ENCODE results near the gene ASIC3.

The ASIC3 gene

DNA sequence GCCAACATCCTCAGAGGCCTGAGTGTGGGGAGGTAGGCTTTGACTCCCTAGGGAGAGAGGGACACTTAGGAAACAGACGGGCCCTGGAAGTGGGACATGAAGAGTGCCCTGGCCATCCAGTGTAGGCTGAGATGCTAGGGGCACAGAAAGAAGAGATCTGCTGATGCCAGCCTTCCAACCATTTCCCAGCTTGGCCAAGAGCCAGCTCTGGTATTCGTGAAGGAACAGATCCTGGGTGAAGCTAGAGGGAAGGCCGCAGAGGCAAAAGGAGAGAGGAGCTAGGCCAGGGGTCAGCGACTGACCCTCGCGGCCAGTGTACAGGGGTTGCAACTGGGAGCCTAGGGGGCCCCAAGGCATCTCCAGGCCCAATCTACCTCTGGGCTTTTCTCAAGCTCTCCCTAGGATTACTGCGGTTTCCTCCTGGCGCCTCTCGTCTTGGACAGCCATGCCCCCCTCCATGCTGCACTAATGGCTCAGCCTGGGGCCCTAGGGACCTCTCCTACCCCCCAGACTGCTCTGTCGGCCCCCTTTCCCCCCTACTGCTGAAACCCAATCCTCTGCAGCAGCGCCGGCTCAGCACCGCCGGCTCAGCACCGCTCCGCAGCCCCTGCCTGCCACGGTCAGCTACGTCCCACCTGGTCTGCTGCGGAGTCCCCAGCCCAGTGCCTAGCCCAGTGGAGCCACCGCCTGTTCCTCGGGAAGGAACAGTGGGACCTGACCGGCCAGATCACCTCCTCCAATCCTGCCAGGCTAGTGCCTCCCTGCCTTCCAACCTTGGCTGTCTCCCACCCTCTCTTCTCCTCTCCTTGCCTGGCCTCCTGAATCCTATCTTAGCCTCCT, at the start of gene ASIC3:
Gene ASIC3 (plus strand): TSS at position 556 of the 840 bp plus-strand sequence. CDS start 355 bp downstream, outside the sequence.
- Mint-ChIP-seq H3K27ac (no peak within 1 kb of the TSS), H3K36me3 (peaks cover 6% of the 10 kb centered on the region), H3K27me3 (peaks cover 34% of the 10 kb centered on the region), H3K9me3 (no peaks in the 10 kb centered on the region), H3K4me3 (no peak within 1 kb of the TSS), H3K4me1 (peaks cover 21% of the 10 kb centered on the region)
- CTCF ChIA-PET, result no interaction called here
- no peak for DNase-seq

DNA sequence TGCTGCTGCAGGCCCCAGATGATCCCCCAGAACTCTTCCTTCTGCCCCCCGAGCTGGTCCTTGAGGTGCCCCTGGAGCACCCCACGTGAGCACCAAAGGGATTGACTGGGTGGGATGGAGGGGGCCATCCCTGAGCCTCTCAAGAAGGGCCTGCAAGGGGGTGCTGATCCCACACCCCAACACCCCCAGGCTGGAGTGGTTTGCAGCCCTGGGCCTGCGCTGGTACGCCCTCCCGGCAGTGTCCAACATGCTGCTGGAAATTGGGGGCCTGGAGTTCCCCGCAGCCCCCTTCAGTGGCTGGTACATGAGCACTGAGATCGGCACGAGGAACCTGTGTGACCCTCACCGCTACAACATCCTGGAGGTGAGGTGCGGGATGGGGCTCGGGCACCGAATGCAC, 49.3 kb upstream of the ASIC3 start:
- H3K4me1 Mint-ChIP-seq, result peaks cover 43% of the 10 kb centered on the region
- H3K27me3 Mint-ChIP-seq, result peaks cover 4% of the 10 kb centered on the region
- H3K27ac Mint-ChIP-seq, result no peak overlapping the region
- H3K9me3 Mint-ChIP-seq, result no peaks in the 10 kb centered on the region
- H3K4me3 Mint-ChIP-seq, result no peak overlapping the region
- no peak for DNase-seq
- peaks cover 18% of the 10 kb centered on the region for H3K36me3 Mint-ChIP-seq
- CTCF ChIA-PET, result no interaction called here

DNA sequence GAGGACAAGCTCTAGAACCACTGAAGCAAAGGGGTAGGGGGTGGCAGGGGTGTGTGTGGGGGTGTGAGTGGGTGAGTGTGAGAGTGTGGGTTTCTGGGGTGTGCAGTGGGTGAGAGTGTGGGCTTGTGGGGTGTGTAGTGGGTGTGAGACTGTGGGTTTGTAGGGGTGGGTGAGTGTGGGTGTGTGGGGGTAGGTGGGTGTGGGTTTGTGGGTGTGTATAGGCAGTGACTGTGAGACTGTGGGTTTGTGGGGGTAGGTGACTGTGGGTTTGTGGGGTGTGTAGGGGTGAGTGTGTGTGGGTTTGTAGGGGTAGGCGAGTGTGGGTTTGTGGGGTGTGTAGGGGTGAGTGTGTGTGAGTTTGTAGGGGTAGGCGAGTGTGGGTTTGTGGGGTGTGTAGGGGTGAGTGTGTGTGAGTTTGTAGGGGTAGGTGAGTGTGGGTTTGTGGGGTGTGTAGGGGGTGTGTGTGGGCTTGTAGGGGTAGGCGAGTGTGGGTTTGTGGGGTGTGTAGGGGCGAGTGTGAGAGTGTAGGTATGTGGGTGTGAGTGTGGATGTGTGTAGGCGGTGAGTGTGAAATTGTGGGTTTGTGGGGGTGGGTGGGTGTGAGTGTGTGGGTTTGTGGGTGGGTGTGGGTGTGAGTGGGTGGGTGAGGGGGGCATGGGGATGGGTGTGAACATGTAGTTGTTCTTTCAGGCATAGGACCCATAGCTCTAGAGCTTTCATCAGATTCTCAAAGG, 48.7 kb upstream of the ASIC3 start:
- H3K27ac Mint-ChIP-seq, result no peak overlapping the region
- peaks cover 37% of the 10 kb centered on the region for H3K4me1 Mint-ChIP-seq
- H3K9me3 Mint-ChIP-seq, result no peaks in the 10 kb centered on the region
- CTCF ChIA-PET, result no interaction called here
- peaks cover 4% of the 10 kb centered on the region for H3K27me3 Mint-ChIP-seq
- no peak for DNase-seq
- no peak overlapping the region for H3K4me3 Mint-ChIP-seq
- H3K36me3 Mint-ChIP-seq, result peaks cover 20% of the 10 kb centered on the region

DNA sequence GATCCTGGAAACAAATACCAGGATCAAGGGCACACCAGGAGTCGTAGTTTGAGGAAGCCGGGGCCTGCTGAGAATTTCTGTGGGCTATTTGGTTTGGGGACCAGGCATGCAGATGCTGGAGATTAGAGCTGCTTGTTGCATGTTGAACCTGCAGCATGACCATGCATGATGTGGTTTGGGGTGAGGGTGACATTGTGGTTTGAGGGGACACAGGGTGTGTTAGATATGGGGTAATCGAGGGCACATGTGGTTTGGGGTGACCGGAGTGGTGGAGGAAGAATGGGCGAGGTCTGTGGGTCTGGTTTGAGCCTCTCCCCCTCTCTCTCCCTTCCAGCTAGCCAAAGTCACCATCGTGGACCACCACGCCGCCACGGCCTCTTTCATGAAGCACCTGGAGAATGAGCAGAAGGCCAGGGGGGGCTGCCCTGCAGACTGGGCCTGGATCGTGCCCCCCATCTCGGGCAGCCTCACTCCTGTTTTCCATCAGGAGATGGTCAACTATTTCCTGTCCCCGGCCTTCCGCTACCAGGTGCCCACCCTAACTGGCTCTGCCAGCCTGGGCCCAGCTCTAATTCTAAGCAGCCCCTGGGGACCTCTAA, 47.3 kb upstream of the ASIC3 start:
- Mint-ChIP-seq H3K4me3 (no peak overlapping the region), H3K27me3 (peaks cover 4% of the 10 kb centered on the region), H3K27ac (peak overlapping the region; percentile 37), H3K36me3 (peaks cover 24% of the 10 kb centered on the region), H3K9me3 (no peaks in the 10 kb centered on the region), H3K4me1 (peaks cover 39% of the 10 kb centered on the region)
- DNase-seq, result no peak
- CTCF ChIA-PET, result no interaction called here

DNA sequence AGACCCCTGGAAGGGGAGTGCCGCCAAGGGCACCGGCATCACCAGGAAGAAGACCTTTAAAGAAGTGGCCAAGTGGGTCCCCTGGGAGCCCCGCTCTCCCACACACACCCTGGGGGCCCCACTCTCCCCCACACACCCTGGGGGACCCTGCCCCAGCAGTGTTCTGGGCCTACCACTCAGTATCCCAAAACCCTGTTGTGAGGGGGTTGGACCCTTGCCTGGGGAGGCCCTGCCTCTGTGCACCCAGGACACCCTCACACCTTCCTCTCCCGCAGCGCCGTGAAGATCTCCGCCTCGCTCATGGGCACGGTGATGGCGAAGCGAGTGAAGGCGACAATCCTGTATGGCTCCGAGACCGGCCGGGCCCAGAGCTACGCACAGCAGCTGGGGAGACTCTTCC, 46.8 kb upstream of the ASIC3 start:
- H3K9me3 Mint-ChIP-seq, result no peaks in the 10 kb centered on the region
- CTCF ChIA-PET, result no interaction called here
- peaks cover 25% of the 10 kb centered on the region for H3K36me3 Mint-ChIP-seq
- peaks cover 4% of the 10 kb centered on the region for H3K27me3 Mint-ChIP-seq
- no peak overlapping the region for H3K27ac Mint-ChIP-seq
- no peak overlapping the region for H3K4me3 Mint-ChIP-seq
- DNase-seq, result no peak
- peaks cover 41% of the 10 kb centered on the region for H3K4me1 Mint-ChIP-seq

DNA sequence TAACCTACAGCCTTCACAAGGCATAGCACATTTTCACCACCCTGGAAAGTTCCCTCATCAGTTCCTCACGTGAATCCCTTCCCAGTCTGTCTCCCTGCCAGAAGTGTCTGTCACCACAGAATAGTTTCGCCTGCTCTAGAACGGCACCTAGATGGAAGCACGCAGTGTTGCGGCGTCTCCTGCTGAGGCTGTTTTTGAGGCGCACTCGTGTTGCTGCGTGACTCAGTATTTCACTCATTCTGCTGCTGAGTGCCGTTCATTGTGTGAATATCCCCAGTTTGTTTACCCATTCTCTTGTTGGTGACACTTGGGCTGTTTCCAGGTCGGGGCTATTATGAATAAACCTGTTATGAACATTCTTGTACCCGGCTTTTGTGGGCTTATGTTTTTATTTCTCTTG, 44.8 kb upstream of the ASIC3 start:
- no peaks in the 10 kb centered on the region for H3K27me3 Mint-ChIP-seq
- peaks cover 23% of the 10 kb centered on the region for H3K36me3 Mint-ChIP-seq
- H3K4me3 Mint-ChIP-seq, result no peak overlapping the region
- no peaks in the 10 kb centered on the region for H3K9me3 Mint-ChIP-seq
- H3K4me1 Mint-ChIP-seq, result peaks cover 40% of the 10 kb centered on the region
- CTCF ChIA-PET, result interaction anchor here (1.2 kb wide), 1 partner anchor 19 kb away, joined by 3 read pairs; no protein-coding TSS in a partner anchor
- DNase-seq, result no peak
- H3K27ac Mint-ChIP-seq, result no peak overlapping the region

DNA sequence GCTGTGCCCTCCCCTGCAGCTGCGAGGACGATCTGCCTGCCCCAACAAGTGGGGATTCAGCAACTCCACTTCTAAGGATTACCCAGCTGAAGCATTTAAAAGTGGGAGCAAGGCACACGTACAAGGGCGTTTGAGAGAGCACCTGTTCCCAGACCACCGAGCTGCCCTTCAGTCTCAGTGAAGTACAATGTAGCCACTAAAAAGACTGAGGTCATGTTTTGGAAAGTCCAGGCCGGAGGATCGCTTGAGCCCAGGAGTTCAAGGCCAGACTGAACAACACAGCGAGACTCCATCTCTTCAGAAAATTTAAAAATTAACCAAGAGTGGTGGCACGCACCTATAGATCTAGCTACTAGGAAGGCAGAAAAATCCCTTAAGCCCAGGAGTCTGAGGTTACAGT, 42.8 kb upstream of the ASIC3 start:
- H3K27ac Mint-ChIP-seq, result no peak overlapping the region

DNA sequence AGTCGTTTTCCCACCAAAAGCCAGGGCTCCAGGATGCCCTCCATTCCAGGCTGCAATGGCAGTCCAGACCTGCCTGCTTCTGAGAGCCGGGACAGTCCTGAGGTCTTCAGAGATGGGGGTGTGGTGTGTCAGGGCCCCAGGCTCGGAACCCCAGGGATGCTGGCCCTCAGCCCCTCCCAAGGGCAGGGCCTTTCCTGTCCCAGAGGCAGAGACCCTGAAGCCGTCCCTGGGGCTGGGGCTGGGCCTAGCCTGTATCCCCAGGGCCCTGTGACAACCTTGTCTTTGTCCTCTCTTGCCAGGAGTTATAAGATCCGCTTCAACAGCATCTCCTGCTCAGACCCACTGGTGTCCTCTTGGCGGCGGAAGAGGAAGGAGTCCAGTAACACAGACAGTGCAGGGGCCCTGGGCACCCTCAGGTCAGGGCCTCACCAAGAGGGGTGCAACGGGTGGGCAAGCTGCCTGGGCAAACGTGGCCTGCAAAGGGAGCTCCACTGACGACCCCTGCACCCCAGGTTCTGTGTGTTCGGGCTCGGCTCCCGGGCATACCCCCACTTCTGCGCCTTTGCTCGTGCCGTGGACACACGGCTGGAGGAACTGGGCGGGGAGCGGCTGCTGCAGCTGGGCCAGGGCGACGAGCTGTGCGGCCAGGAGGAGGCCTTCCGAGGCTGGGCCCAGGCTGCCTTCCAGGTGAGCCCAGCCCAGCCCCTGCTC, 41.6 kb upstream of the ASIC3 start:
- Mint-ChIP-seq H3K4me3 (no peak overlapping the region), H3K4me1 (peaks cover 53% of the 10 kb centered on the region), H3K36me3 (peaks cover 22% of the 10 kb centered on the region), H3K9me3 (no peaks in the 10 kb centered on the region), H3K27ac (peak overlapping the region; percentile 78), H3K27me3 (no peaks in the 10 kb centered on the region)
- DNase-seq, result no peak
- CTCF ChIA-PET, result interaction anchor here (1.5 to 4.3 kb wide), 5 partner anchors 12 to 44 kb away, joined by 3 to 33 read pairs (median 9); partner anchors contain the start of gene NOS3

More for the DNA sequence above, 42.8 kb upstream of the ASIC3 start:
- Mint-ChIP-seq H3K9me3 (no peaks in the 10 kb centered on the region), H3K4me1 (peaks cover 46% of the 10 kb centered on the region), H3K36me3 (peaks cover 25% of the 10 kb centered on the region), H3K4me3 (no peak overlapping the region), H3K27me3 (no peaks in the 10 kb centered on the region)
- CTCF ChIA-PET, result interaction anchor here (0.7 to 3.7 kb wide), 4 partner anchors 13 to 55 kb away, joined by 3 to 15 read pairs (median 6); no protein-coding TSS in a partner anchor
- no peak for DNase-seq

DNA sequence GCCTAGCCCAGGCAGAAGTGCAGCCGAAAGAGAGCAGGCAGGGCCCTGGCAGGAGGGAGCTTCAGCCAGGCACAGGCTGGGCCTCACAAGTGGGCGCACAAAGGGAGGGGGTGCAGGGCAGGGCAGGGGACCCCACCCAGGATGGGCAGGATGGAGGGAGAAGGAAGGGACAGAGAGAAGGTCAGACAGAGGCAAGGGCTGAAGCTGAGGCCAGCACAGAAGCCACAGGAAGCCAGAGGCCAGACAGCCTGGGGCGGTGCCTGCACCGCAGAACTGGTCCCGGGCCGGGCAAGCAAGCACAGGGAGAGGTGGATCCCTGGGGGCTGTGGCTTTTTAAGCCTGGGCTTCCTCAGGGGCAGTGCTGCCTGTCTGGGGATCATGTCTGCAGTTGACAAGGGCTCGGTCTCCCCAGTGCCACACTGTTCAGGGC, 40.8 kb upstream of the ASIC3 start:
- Mint-ChIP-seq H3K4me3 (peak overlapping the region; percentile 65), H3K27ac (peak overlapping the region; percentile 90), H3K4me1 (peaks cover 61% of the 10 kb centered on the region), H3K9me3 (no peaks in the 10 kb centered on the region), H3K36me3 (peaks cover 25% of the 10 kb centered on the region), H3K27me3 (no peaks in the 10 kb centered on the region)
- no peak for DNase-seq
- CTCF ChIA-PET, result interaction anchor here (0.8 to 4.3 kb wide), 9 partner anchors 11 to 103 kb away, joined by 3 to 33 read pairs (median 5); partner anchors contain the start of gene NOS3

DNA sequence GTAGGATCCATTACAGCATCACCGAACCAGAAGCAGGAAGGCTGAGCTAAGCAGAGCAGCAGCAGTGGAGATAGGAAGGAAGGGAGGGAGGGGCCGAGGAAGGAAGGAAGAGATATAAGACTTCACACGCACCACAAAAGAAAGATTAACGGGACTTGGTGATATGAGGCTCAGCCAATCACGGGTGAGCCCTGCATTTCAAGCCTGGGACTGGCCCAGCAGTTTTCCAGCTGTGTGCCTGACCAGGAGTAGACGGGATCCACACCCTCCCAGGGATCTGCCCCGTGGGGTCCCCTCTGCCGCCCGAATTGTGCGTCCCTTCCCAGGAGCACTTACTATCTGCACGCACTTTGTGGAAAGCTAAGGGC, 40.2 kb upstream of the ASIC3 start:
- Mint-ChIP-seq H3K27ac (peak overlapping the region; percentile 90), H3K4me1 (peaks cover 67% of the 10 kb centered on the region), H3K27me3 (no peaks in the 10 kb centered on the region), H3K4me3 (peak overlapping the region; percentile 65), H3K36me3 (peaks cover 29% of the 10 kb centered on the region), H3K9me3 (no peaks in the 10 kb centered on the region)
- CTCF ChIA-PET, result interaction anchor here (0.8 to 4.3 kb wide), 12 partner anchors 10 to 130 kb away, joined by 3 to 33 read pairs (median 4); partner anchors contain the start of gene NOS3
- DNase-seq, result peak; percentile 59

DNA sequence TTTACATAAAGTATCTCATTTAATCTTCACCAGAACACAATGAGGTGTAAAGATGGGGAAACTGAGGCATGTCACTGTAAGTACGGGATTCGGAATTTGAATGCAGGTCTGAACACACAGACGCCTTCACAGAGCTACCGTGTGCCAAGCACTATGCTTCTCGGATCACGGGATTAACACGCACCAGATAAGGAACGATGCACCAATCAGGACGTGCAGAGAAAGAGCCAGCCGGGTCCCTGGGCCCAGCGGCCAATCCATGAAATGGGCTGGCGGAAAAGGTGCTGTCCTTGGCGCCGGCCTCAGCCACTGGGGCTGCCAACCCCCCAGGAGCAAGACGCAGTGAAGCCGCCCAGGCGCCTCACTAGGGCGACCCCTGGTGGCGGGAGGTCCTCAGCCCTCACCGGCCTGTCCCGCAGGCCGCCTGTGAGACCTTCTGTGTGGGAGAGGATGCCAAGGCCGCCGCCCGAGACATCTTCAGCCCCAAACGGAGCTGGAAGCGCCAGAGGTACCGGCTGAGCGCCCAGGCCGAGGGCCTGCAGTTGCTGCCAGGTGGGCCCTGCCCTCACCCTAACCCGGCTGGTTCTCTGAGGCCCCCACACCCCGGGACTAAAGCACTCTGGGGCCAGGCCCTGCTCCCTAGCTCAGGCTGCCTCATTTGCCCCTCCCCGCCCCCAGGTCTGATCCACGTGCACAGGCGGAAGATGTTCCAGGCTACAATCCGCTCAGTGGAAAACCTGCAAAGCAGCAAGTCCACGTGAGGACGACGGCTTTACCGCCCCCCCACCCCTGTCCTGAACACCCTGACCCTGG, 39.6 kb upstream of the ASIC3 start:
- H3K27ac Mint-ChIP-seq, result peak overlapping the region; percentile 90
- H3K9me3 Mint-ChIP-seq, result no peaks in the 10 kb centered on the region
- peak overlapping the region; percentile 65 for H3K4me3 Mint-ChIP-seq
- CTCF ChIA-PET, result interaction anchor here (0.9 to 4.3 kb wide), 13 partner anchors 10 to 131 kb away, joined by 3 to 33 read pairs (median 5); partner anchors contain the start of genes ABCB8 and NOS3
- H3K27me3 Mint-ChIP-seq, result no peaks in the 10 kb centered on the region
- H3K36me3 Mint-ChIP-seq, result peaks cover 29% of the 10 kb centered on the region
- DNase-seq, result peak; percentile 72
- peaks cover 71% of the 10 kb centered on the region for H3K4me1 Mint-ChIP-seq

DNA sequence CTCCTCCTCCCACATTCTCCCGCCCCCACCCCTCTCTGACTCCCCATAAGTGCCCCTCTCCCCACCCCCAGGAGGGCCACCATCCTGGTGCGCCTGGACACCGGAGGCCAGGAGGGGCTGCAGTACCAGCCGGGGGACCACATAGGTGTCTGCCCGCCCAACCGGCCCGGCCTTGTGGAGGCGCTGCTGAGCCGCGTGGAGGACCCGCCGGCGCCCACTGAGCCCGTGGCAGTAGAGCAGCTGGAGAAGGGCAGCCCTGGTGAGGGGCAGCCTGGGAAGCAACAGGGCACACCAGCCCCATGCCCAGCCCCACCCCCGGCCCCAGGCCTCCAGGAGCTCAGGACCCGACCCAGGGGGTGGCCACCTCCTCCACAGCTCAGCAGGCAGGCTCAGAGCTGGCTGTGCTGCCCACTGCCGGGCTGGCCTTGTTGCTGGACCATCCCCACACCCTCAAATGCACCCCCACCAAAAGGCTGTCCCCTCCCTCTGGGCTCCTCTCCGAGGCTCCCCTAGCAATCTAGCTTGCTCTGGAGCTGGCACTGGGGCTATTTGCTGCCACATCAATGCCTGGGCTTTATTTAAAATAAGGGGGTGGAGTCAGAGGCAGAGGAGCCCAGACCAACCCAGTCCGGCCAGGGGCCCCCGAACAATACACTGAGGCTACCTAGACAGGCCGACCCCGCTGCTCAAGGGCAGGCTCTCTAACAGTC, 38.8 kb upstream of the ASIC3 start:
- no peak for DNase-seq
- H3K27ac Mint-ChIP-seq, result peak overlapping the region; percentile 94
- H3K36me3 Mint-ChIP-seq, result peaks cover 31% of the 10 kb centered on the region
- CTCF ChIA-PET, result interaction anchor here (1.4 to 4.3 kb wide), 8 partner anchors 9 to 101 kb away, joined by 3 to 33 read pairs (median 13); partner anchors contain the start of gene ABCB8
- no peaks in the 10 kb centered on the region for H3K9me3 Mint-ChIP-seq
- H3K4me1 Mint-ChIP-seq, result peaks cover 79% of the 10 kb centered on the region
- no peaks in the 10 kb centered on the region for H3K27me3 Mint-ChIP-seq
- no peak overlapping the region for H3K4me3 Mint-ChIP-seq
